SK-N-SH treated with all-trans-retinoic acid at 6 μM for 48 hours (cell line): Measurements from ENCODE around the gene TRAF7.
"Not testable (repeated sequence)": the region's sequence is repeated elsewhere in the genome, so short reads cannot be mapped to it uniquely, and the experiment has no call there.

Experiments used
- ESRRG ChIP-seq: fragments of 250-450 bp; sonication (Bioruptor Pico); IDR thresholded peaks from 2 replicates; pipeline ENCODE4 v1.6.1; 2021; ENCODE audit warnings: mild to moderate bottlenecking
- PPARA ChIP-seq: fragments of 250-450 bp; sonication (Bioruptor Pico); IDR thresholded peaks from 2 replicates; pipeline ENCODE4 v1.5.0; 2020; ENCODE audit warnings: mild to moderate bottlenecking, borderline replicate concordance
- SNAI2 ChIP-seq: fragments of 250-450 bp; sonication (Bioruptor Pico); IDR thresholded peaks from 2 replicates; pipeline ENCODE4 v1.5.0; 2020; ENCODE audit warnings: mild to moderate bottlenecking, moderate library complexity
- TCF4 ChIP-seq: fragments of 250-450 bp; sonication (Bioruptor Pico); IDR thresholded peaks from 2 replicates; pipeline ENCODE4 v1.8.0; 2021; ENCODE audit warnings: mild to moderate bottlenecking, moderate library complexity, borderline replicate concordance
- ZFP30 ChIP-seq: fragments of 450-650 bp; formaldehyde crosslinking; IDR thresholded peaks from 2 replicates; pipeline ENCODE4 v1.5.0; 2022; ENCODE audit warnings: mild to moderate bottlenecking, moderate library complexity
- ZNF8 ChIP-seq: fragments of 450-650 bp; formaldehyde crosslinking; IDR thresholded peaks from 2 replicates; pipeline ENCODE4 v1.5.0; 2020; ENCODE audit warnings: mild to moderate bottlenecking, moderate library complexity

- not testable (repeated sequence) for TF ChIP-seq ESRRG; ZFP30 (CRISPR knock-in tag); ZNF8 (CRISPR knock-in tag); PPARA (CRISPR knock-in tag); SNAI2 (CRISPR knock-in tag); TCF4 (CRISPR knock-in tag)
These were observed 46.4 kb upstream of the TRAF7 start for GRCh38 chr16:2109271-2109580.
